ENCODE results near the gene VGLL2. TPM values are rescaled to one million over a fixed set of nuclear protein-coding genes. Genes with fewer than 3 reads are reported as not detected.

VGLL2 gene
- total RNA-seq, 1 experiment from 2014 or later: not detected

DNA sequence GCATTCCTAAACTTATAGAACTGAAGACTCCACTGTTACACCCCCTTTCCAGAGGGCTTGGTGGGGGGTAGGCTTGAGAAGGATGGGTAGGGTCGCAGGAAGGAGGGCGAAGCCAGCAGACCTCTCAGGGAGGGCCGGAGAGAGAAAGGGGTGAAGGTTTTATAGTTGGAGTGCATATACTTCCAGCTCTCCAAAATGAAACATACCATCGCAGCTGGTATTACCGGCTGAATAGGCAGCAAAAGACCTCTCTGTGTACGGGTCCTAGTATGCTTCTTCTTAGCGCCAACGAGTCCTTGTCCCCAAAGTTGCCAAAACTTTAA lies 1.0 kb upstream of the VGLL2 start (continued):
- TF ChIP-seq, protein P1, sequence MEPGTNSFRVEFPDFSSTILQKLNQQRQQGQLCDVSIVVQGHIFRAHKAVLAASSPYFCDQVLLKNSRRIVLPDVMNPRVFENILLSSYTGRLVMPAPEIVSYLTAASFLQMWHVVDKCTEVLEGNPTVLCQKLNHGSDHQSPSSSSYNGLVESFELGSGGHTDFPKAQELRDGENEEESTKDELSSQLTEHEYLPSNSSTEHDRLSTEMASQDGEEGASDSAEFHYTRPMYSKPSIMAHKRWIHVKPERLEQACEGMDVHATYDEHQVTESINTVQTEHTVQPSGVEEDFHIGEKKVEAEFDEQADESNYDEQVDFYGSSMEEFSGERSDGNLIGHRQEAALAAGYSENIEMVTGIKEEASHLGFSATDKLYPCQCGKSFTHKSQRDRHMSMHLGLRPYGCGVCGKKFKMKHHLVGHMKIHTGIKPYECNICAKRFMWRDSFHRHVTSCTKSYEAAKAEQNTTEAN (CRISPR knock-in tag; IDR thresholded peaks at IDR 0.05): no peak
- TF ChIP-seq, protein P2, sequence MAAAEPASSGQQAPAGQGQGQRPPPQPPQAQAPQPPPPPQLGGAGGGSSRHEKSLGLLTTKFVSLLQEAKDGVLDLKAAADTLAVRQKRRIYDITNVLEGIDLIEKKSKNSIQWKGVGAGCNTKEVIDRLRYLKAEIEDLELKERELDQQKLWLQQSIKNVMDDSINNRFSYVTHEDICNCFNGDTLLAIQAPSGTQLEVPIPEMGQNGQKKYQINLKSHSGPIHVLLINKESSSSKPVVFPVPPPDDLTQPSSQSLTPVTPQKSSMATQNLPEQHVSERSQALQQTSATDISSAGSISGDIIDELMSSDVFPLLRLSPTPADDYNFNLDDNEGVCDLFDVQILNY (CRISPR knock-in tag; IDR thresholded peaks at IDR 0.05): no peak
- no peak for TF ChIP-seq ZNF263 (CRISPR knock-in tag; IDR thresholded peaks at IDR 0.05; ENCODE audit: low read depth)
- TF ChIP-seq NR3C1 (CRISPR knock-in tag; conservative IDR thresholded peaks at IDR 0.05; ENCODE audit: low read depth): no peak
- no peak for TF ChIP-seq ZNF121 (CRISPR knock-in tag; IDR thresholded peaks at IDR 0.05)
- no peak for TF ChIP-seq TP53 (CRISPR knock-in tag; IDR thresholded peaks at IDR 0.05)
- TF ChIP-seq, protein P3, sequence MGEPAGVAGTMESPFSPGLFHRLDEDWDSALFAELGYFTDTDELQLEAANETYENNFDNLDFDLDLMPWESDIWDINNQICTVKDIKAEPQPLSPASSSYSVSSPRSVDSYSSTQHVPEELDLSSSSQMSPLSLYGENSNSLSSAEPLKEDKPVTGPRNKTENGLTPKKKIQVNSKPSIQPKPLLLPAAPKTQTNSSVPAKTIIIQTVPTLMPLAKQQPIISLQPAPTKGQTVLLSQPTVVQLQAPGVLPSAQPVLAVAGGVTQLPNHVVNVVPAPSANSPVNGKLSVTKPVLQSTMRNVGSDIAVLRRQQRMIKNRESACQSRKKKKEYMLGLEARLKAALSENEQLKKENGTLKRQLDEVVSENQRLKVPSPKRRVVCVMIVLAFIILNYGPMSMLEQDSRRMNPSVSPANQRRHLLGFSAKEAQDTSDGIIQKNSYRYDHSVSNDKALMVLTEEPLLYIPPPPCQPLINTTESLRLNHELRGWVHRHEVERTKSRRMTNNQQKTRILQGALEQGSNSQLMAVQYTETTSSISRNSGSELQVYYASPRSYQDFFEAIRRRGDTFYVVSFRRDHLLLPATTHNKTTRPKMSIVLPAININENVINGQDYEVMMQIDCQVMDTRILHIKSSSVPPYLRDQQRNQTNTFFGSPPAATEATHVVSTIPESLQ (CRISPR knock-in tag; IDR thresholded peaks at IDR 0.05): no peak
- no peak for TF ChIP-seq MXD4 (CRISPR knock-in tag; IDR thresholded peaks at IDR 0.05; ENCODE audit: borderline replicate concordance)
- no peak for TF ChIP-seq FOXK1 (CRISPR knock-in tag; IDR thresholded peaks at IDR 0.05)
- TF ChIP-seq SP1 (CRISPR knock-in tag; conservative IDR thresholded peaks at IDR 0.05): no peak
- TF ChIP-seq GTF2I (CRISPR knock-in tag; conservative IDR thresholded peaks at IDR 0.05): no peak

DNA sequence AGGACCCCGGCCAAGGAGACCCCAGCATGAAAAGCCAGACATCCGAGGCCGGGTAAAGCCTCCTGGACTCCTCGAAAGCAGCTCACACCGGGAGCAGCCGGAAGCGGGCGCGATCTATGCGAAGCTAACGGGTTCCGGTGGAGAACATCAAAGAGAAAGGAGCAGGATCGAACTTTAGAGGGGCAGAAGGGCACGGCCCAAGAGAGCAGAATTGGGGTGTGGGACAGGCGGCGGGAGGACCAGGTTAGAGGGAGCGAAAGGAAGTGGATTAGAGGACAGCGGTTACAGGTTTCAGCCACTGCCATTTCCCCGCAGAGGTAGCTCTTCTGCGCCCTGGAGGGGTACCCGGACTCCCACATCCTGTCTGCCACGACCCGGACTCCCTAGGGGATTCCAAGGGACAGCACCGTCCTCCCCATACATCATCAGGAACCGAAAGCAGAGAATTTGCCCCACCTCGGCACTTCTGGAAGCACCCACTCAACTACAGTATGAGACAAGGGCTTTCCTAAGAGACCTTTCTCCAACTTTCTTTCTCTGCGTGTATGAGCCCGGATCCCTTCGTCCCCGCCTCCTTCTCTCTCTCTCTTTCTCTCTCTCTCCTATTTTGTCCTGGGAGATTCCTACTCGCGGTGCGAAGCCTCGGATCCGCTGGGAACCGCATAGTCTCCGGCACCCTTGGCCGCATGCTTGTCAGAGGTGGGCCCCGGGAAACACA lies 507 bp upstream of the VGLL2 start:
- H3K27me3 Mint-ChIP-seq (ENCODE audit: low read depth): peaks cover 100% of the 10 kb centered on the region
- POLR2A ChIA-PET: no interaction called here

DNA sequence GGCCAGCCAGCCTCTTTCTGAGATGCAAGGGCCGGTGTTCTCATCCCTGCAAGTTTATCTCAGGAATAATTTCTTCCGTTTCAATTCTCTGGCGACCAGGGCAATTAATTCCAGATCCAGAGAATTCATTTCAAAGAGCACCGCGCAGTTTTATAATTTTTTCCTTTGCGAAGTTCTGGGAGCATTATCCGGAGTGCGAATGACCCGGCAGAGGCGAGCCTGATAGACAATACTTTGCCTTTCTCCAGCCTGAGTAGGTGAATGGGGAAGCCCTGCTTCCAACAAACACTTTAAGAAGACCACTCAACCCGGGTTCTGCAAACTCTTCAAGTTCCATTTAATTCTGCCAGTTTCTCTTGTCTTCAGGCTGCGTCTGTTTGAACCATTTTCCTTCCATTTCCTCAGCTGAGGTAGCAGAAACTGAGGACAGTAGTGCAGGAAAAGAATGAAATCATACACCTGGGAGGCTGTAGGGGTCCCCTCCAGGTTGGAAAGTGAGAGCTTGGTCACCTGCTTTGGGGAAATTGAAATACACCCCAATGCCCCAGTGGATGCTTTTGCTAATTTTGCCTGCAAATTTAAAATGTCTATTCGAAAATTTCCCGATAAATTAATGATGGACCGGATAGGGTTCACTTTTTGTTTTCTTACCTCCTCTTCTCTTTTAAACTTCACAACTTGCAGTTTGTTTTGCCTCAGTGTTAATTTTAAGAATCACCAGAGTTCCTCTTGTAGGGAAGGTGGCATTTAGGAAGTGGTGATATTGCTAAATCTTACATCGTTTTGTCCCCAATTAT lies 1.1 kb downstream of the VGLL2 start:
- H3K27me3 Mint-ChIP-seq (ENCODE audit: low read depth): peaks cover 99% of the 10 kb centered on the region
- TF ChIP-seq ZNF121 (CRISPR knock-in tag; IDR thresholded peaks at IDR 0.05) (no peak), FOXJ3 (CRISPR knock-in tag; IDR thresholded peaks at IDR 0.05; ENCODE audit: borderline replicate concordance) (no peak)
- TF ChIP-seq, protein P2 (CRISPR knock-in tag; IDR thresholded peaks at IDR 0.05): no peak
- H3K36me3 Mint-ChIP-seq: no peaks in the 10 kb centered on the region
- ATAC-seq (no peak), DNase-seq (ENCODE audit: low spot score) (no peak)
- H3K4me3 Mint-ChIP-seq: peak overlapping the region; percentile 86
- H3K9me3 Mint-ChIP-seq: no peaks in the 10 kb centered on the region
- CTCF ChIA-PET: interaction anchor here (1.2 to 2.0 kb wide), 5 partner anchors 16 to 292 kb away, joined by 3 to 7 read pairs (median 3); no protein-coding TSS in a partner anchor
- no peak overlapping the region for H3K27ac Mint-ChIP-seq
- POLR2A ChIA-PET: interaction anchor here (1.1 kb wide), 1 partner anchor 71 kb away, joined by 3 read pairs; no protein-coding TSS in a partner anchor
- peaks cover 45% of the 10 kb centered on the region for H3K4me1 Mint-ChIP-seq

More for the DNA sequence above, 507 bp upstream of the VGLL2 start:
- peaks cover 41% of the 10 kb centered on the region for H3K4me1 Mint-ChIP-seq
- H3K27ac Mint-ChIP-seq: no peak overlapping the region
- H3K36me3 Mint-ChIP-seq: no peaks in the 10 kb centered on the region
- TF ChIP-seq SMAD4 (CRISPR knock-in tag; IDR thresholded peaks at IDR 0.05): no peak
- TF ChIP-seq, protein P4, sequence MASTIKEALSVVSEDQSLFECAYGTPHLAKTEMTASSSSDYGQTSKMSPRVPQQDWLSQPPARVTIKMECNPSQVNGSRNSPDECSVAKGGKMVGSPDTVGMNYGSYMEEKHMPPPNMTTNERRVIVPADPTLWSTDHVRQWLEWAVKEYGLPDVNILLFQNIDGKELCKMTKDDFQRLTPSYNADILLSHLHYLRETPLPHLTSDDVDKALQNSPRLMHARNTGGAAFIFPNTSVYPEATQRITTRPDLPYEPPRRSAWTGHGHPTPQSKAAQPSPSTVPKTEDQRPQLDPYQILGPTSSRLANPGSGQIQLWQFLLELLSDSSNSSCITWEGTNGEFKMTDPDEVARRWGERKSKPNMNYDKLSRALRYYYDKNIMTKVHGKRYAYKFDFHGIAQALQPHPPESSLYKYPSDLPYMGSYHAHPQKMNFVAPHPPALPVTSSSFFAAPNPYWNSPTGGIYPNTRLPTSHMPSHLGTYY (CRISPR knock-in tag; IDR thresholded peaks at IDR 0.05): no peak
- 0 out of 2 replicates have a peak, but pooled peaks have one; percentile 48 for TF ChIP-seq ZNF263 (CRISPR knock-in tag; IDR thresholded peaks at IDR 0.05; ENCODE audit: low read depth)
- TF ChIP-seq, protein P5, sequence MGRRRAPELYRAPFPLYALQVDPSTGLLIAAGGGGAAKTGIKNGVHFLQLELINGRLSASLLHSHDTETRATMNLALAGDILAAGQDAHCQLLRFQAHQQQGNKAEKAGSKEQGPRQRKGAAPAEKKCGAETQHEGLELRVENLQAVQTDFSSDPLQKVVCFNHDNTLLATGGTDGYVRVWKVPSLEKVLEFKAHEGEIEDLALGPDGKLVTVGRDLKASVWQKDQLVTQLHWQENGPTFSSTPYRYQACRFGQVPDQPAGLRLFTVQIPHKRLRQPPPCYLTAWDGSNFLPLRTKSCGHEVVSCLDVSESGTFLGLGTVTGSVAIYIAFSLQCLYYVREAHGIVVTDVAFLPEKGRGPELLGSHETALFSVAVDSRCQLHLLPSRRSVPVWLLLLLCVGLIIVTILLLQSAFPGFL (CRISPR knock-in tag; IDR thresholded peaks at IDR 0.05; ENCODE audit: borderline replicate concordance): no peak
- peak; percentile 20 for DNase-seq (ENCODE audit: low spot score)
- peak overlapping the region; percentile 86 for H3K4me3 Mint-ChIP-seq
- peak; percentile 8 for ATAC-seq
- no peaks in the 10 kb centered on the region for H3K9me3 Mint-ChIP-seq
- CTCF ChIA-PET: interaction anchor here (1.0 to 2.0 kb wide), 9 partner anchors 9 to 322 kb away, joined by 3 to 7 read pairs (median 3); no protein-coding TSS in a partner anchor

Data from WTC11 (cell line).